A549 (cell line): ENCODE measurements around the gene RNF217.

Experiments
- POLR2A ChIP-seq: IDR thresholded peaks from 2 replicates; pipeline ENCODE4 v1.6.1; 2012; ENCODE audit warnings: mild to moderate bottlenecking, low read length
- TF ChIP-seq, protein P1 (sequence below): IDR thresholded peaks from 2 replicates; pipeline ENCODE4 v1.6.1; 2012
- TF ChIP-seq, protein P2 (sequence below): fragments of >200 bp; sonication (Bioruptor Twin); formaldehyde crosslinking; IDR thresholded peaks from 3 replicates; pipeline ENCODE4 v1.5.1; 2016
- TF ChIP-seq, protein P3 (sequence below): IDR thresholded peaks from 2 replicates; pipeline ENCODE4 v1.6.1; 2012

DNA sequence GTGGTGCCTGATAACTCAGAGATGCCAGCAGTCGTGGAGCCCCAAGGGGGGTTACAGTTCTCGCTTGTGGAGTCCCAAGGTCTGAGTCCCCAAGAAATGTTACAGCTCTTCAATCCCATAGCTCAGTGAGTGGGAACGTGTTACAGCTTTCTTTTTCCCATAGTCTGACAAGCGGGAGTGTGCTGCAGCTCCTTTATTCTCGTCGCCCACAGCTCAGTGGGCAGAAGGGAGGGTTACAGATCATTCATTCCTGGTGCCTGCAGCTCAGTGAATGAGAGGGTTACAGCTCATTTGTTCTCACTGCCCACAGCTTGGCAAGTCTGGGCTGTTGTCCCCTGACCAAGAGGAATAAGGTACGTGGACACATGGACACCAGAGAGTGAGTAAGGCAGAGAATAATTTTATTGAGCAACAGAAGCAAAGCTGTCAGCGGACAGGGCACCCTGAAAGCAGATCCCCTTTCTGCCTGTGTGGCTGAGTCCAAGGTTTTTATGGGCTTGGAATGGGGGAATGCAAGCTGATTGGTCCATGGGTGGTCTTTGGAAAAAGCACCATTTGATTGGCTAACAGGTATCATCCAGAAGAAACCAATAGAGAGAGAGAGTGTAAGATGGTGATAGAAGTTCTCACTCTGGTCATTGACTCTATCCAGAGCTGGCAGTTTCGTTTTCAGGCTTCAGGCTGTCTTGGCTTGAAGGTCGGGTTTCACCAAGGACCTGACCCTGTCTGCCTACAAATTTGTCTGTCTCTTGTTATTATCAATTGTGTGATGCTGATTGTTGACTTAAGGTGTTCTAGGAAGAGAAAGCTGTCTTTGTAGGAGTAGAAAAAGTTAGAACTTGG, 16.4 kb downstream of the RNF217 start:
- TF ChIP-seq POLR2A, result no peak
- TF ChIP-seq, protein P1, sequence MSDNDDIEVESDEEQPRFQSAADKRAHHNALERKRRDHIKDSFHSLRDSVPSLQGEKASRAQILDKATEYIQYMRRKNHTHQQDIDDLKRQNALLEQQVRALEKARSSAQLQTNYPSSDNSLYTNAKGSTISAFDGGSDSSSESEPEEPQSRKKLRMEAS, result no peak
- TF ChIP-seq, protein P2, sequence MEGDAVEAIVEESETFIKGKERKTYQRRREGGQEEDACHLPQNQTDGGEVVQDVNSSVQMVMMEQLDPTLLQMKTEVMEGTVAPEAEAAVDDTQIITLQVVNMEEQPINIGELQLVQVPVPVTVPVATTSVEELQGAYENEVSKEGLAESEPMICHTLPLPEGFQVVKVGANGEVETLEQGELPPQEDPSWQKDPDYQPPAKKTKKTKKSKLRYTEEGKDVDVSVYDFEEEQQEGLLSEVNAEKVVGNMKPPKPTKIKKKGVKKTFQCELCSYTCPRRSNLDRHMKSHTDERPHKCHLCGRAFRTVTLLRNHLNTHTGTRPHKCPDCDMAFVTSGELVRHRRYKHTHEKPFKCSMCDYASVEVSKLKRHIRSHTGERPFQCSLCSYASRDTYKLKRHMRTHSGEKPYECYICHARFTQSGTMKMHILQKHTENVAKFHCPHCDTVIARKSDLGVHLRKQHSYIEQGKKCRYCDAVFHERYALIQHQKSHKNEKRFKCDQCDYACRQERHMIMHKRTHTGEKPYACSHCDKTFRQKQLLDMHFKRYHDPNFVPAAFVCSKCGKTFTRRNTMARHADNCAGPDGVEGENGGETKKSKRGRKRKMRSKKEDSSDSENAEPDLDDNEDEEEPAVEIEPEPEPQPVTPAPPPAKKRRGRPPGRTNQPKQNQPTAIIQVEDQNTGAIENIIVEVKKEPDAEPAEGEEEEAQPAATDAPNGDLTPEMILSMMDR, result no peak
- TF ChIP-seq, protein P3, sequence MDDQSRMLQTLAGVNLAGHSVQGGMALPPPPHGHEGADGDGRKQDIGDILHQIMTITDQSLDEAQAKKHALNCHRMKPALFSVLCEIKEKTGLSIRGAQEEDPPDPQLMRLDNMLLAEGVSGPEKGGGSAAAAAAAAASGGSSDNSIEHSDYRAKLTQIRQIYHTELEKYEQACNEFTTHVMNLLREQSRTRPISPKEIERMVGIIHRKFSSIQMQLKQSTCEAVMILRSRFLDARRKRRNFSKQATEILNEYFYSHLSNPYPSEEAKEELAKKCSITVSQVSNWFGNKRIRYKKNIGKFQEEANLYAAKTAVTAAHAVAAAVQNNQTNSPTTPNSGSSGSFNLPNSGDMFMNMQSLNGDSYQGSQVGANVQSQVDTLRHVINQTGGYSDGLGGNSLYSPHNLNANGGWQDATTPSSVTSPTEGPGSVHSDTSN, result no peak
